ENCODE data around the gene CD6. TPM values are rescaled to one million over a fixed set of nuclear protein-coding genes. Genes with fewer than 3 reads are reported as not detected.

CD6 gene
- total and polyA plus RNA-seq, 2 donors (not counting 3 experiments of a cell fraction or from before 2014, with no cell fraction given) = not detected

DNA sequence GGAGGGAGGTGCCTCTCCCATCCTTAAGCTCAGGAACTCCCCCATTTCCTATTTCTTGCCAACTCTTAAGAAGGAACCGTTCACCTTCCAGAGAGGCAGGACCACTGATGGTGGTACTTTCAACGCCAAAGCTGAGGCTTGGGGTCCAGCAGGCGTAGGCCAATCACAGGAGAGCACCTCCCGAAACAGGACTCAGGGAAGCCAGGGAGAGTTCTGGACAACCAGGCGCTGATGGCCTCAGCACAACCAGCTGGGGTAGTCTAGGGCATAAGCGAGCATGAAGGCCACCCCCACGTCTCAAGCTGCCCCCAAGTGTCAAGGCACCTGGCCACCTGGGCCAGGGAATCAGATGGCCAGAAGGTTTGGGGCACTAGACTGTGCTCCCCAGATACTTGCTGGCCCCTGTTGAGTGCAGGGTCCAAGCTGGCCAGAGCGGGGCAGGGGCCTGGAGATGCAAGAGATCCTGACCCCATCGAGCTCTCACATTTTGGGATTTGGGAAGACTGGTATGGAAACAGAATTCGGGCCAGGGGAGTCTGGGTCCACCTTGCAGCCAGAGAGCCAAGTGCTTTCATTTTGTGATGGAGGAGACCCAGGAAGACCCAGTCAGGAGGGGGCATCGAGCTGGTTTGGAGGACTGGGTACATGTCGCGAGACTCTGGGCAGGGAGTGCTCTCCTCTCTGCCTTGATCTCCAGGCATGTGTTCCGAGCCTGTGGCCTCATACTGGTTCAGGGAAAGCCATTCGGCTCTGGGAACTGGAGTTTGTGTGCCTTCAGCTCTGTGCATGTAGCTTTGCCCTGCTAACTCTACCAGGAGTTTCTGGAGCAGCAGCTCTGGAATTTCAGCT lies 926 bp downstream of the CD6 start:
- Histone ChIP-seq H3K36me3 (ENCODE audit: control insufficient read depth in 2 of 2, extremely low read depth in 1 of 2, insufficient read depth in 2 of 2, low read length in 2 of 2) (no peaks in the 10 kb centered on the region), H3K4me2 (ENCODE audit: insufficient read depth, low read length) (no peak overlapping the region), H3K27ac (ENCODE audit: insufficient read depth, low read depth, low read length) (no peak overlapping the region), H3K4me1 (ENCODE audit: control insufficient read depth, extremely low read depth, insufficient read depth, low read length) (no peaks in the 10 kb centered on the region), H3K9me3 (replicated peaks; ENCODE audit: control insufficient read depth, insufficient read depth, low read length) (no peaks in the 10 kb centered on the region), H2AFZ (ENCODE audit: low read depth, low read length) (no peak overlapping the region), H3K4me3 (replicated peaks in 1 of 3; ENCODE audit: insufficient read depth in 1 of 3, low read depth in 1 of 3, low read length in 3 of 3) (no peak overlapping the region), H3K9ac (replicated peaks; ENCODE audit: extremely low read depth, insufficient read depth, low read length) (no peak overlapping the region), H3K9me1 (replicated peaks; ENCODE audit: control insufficient read depth, extremely low read depth, insufficient read depth, low read length) (no peaks in the 10 kb centered on the region), H4K20me1 (replicated peaks; ENCODE audit: control insufficient read depth, extremely low read depth, insufficient read depth, low read length) (no peaks in the 10 kb centered on the region), H3K79me2 (ENCODE audit: control insufficient read depth, insufficient read depth, low read length) (no peaks in the 10 kb centered on the region), H3K27me3 (ENCODE audit: control insufficient read depth in 2 of 2, insufficient read depth in 2 of 2, low read length in 2 of 2) (peaks cover 3 to 5% of the 10 kb centered on the region in 2 experiments)
- ChIA-PET POLR2A (no interaction called here), CTCF (interaction anchor here (0.5 to 1.1 kb wide), 3 partner anchors 10 to 197 kb away, joined by 3 to 5 read pairs (median 3); no protein-coding TSS in a partner anchor)
- intact Hi-C loops (cut with micrococcal nuclease) (no loop called here), dilution Hi-C loops (cut with MboI; ENCODE audit: extremely low pct_ligation_motif_present, low sequenced_read_pairs) (no loop called here)
- BruUV-seq (replicated peaks) = no TSS peak
- no peak for DNase-seq (ENCODE audit: low read depth, low spot score)
- no peak for FAIRE-seq
- TF ChIP-seq JUN (IDR thresholded peaks at IDR 0.05; ENCODE audit: borderline replicate concordance, insufficient read depth, insufficient read length, low read depth) = no peak
- TF ChIP-seq POLR2A (IDR thresholded peaks at IDR 0.05; ENCODE audit: low read depth, low read length) = no peak
- no peak for TF ChIP-seq POLR2AphosphoS5 (IDR thresholded peaks at IDR 0.05; ENCODE audit: insufficient read depth, low read depth, low read length)
- TF ChIP-seq MYC (IDR thresholded peaks at IDR 0.05; ENCODE audit: low read depth, low read length) = no peak
- TF ChIP-seq GATA2 (IDR thresholded peaks at IDR 0.05; ENCODE audit: insufficient read depth, insufficient read length, low read depth, low read length) = no peak
- no peak for TF ChIP-seq FOS (IDR thresholded peaks at IDR 0.05; ENCODE audit: borderline replicate concordance, insufficient read depth, low read length)
- TF ChIP-seq, protein P1, sequence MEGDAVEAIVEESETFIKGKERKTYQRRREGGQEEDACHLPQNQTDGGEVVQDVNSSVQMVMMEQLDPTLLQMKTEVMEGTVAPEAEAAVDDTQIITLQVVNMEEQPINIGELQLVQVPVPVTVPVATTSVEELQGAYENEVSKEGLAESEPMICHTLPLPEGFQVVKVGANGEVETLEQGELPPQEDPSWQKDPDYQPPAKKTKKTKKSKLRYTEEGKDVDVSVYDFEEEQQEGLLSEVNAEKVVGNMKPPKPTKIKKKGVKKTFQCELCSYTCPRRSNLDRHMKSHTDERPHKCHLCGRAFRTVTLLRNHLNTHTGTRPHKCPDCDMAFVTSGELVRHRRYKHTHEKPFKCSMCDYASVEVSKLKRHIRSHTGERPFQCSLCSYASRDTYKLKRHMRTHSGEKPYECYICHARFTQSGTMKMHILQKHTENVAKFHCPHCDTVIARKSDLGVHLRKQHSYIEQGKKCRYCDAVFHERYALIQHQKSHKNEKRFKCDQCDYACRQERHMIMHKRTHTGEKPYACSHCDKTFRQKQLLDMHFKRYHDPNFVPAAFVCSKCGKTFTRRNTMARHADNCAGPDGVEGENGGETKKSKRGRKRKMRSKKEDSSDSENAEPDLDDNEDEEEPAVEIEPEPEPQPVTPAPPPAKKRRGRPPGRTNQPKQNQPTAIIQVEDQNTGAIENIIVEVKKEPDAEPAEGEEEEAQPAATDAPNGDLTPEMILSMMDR (IDR thresholded peaks at IDR 0.05; ENCODE audit: extremely low read depth in 1 of 2, insufficient read depth in 1 of 2, low read depth in 1 of 2, low read length in 2 of 2) = no peak
- TF ChIP-seq, protein P2, sequence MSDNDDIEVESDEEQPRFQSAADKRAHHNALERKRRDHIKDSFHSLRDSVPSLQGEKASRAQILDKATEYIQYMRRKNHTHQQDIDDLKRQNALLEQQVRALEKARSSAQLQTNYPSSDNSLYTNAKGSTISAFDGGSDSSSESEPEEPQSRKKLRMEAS (IDR thresholded peaks at IDR 0.05; ENCODE audit: insufficient read depth, insufficient read length) = no peak
- TF ChIP-seq EZH2 (IDR thresholded peaks at IDR 0.05; ENCODE audit: borderline replicate concordance, low read depth, low read length, severe bottlenecking) = no peak
